GM23338 (cell line): ENCODE data around the gene VSIR. TPM values are rescaled to one million over a fixed set of nuclear protein-coding genes. Genes with fewer than 3 reads are reported as not detected.

Source experiments
- ATAC-seq: fragments of 200-7000 bp; cut with Tn5 transposase; 3 replicates; pipeline ENCODE4 v1.9.1; 2020
- DNase-seq: peaks from one replicate; pipeline ENCODE4 v3.0.0-alpha.2; 2015; ENCODE audit warnings: low spot score
- H2AFZ ChIP-seq: fragments of 200-600 bp; sonication (generic); 2 replicates; pipeline ENCODE4 v1.8.0; 2016; ENCODE audit warnings: antibody characterized with exemption, mild to moderate bottlenecking, moderate library complexity
- H3F3A ChIP-seq: fragments of 200-600 bp; sonication (generic); replicated peaks from 2 replicates; pipeline ENCODE4 v1.8.0; 2017; ENCODE audit warnings: antibody characterized with exemption, mixed run types, low read depth
- H3K27ac ChIP-seq: fragments of 200-600 bp; sonication (generic); 2 replicates; pipeline ENCODE4 v1.6.1; 2016; ENCODE audit warnings: low read depth
- H3K27me3 ChIP-seq: fragments of 200-600 bp; sonication (generic); 2 replicates; pipeline ENCODE4 v1.8.0; 2016; ENCODE audit warnings: mild to moderate bottlenecking, mixed run types, moderate library complexity; ENCODE audit not compliant: insufficient read depth
- H3K36me3 ChIP-seq: fragments of 200-600 bp; sonication (generic); 2 replicates; pipeline ENCODE4 v1.8.0; 2016; ENCODE audit warnings: mild to moderate bottlenecking; ENCODE audit not compliant: insufficient read depth
- H3K4me1 ChIP-seq: fragments of 200-600 bp; sonication (generic); 2 replicates; pipeline ENCODE4 v1.8.0; 2016; ENCODE audit warnings: mild to moderate bottlenecking, moderate library complexity; ENCODE audit not compliant: insufficient read depth
- H3K4me2 ChIP-seq: fragments of 200-600 bp; sonication (generic); 2 replicates; pipeline ENCODE4 v1.7.1; 2017; ENCODE audit warnings: mixed run types
- H3K4me3 ChIP-seq: fragments of 200-600 bp; sonication (generic); 2 replicates; pipeline ENCODE4 v1.6.1; 2016; ENCODE audit warnings: mixed run types
- H3K79me2 ChIP-seq: fragments of 200-600 bp; sonication (generic); replicated peaks from 2 replicates; pipeline ENCODE4 v1.8.0; 2017; ENCODE audit warnings: mild to moderate bottlenecking; ENCODE audit not compliant: insufficient read depth
- H3K9me2 ChIP-seq: fragments of 200-600 bp; sonication (generic); 2 replicates; pipeline ENCODE4 v1.8.0; 2017; ENCODE audit not compliant: insufficient read depth
- H4K20me1 ChIP-seq: fragments of 200-600 bp; sonication (generic); replicated peaks from 2 replicates; pipeline ENCODE4 v1.8.0; 2017; ENCODE audit warnings: mild to moderate bottlenecking; ENCODE audit not compliant: insufficient read depth
- H3K27ac Mint-ChIP-seq: 2 replicates; pipeline ENCODE4 v1.8.0; 2020; ENCODE audit warnings: inconsistent platforms, mild to moderate bottlenecking, moderate library complexity, mixed read lengths
- H3K27me3 Mint-ChIP-seq: 3 replicates; pipeline ENCODE4 v1.8.0; 2022; ENCODE audit warnings: low read depth, mild to moderate bottlenecking, moderate library complexity, mixed read lengths, inconsistent platforms; ENCODE audit not compliant: insufficient read depth, poor library complexity
- H3K36me3 Mint-ChIP-seq: 3 replicates; pipeline ENCODE4 v1.8.0; 2021; ENCODE audit warnings: low read depth, mild to moderate bottlenecking, inconsistent platforms, moderate library complexity, mixed read lengths
- H3K4me1 Mint-ChIP-seq: 3 replicates; pipeline ENCODE4 v1.8.0; 2020; ENCODE audit warnings: mild to moderate bottlenecking, inconsistent platforms, mixed read lengths
- H3K4me3 Mint-ChIP-seq: 3 replicates; pipeline ENCODE4 v1.8.0; 2021; ENCODE audit warnings: moderate library complexity, mild to moderate bottlenecking, inconsistent platforms, mixed read lengths
- H3K9me3 Mint-ChIP-seq: 3 replicates; pipeline ENCODE4 v1.8.0; 2020; ENCODE audit warnings: moderate library complexity, mild to moderate bottlenecking, inconsistent platforms, mixed read lengths
- CREB1 ChIP-seq: fragments of 250-450 bp; sonication (Bioruptor Pico); IDR thresholded peaks from 2 replicates; pipeline ENCODE4 v1.5.0; 2020; ENCODE audit warnings: low read depth, mild to moderate bottlenecking, moderate library complexity
- CTCF ChIP-seq, 2 experiments: fragments of 200-600 bp in 1 of 2; sonication (generic) in 1 of 2; conservative IDR thresholded peaks; 2 replicates each; pipeline versions ENCODE4 v1.5.1 to v1.6.1; 2016 to 2017; ENCODE audit warnings: antibody characterized with exemption in 2 of 2, low read depth in 2 of 2, mild to moderate bottlenecking in 2 of 2, moderate library complexity in 1 of 2
- EZH2 ChIP-seq: fragments of 200-600 bp; sonication (generic); IDR thresholded peaks from one replicate; pipeline ENCODE4 v1.8.0; 2017; ENCODE audit warnings: antibody characterized with exemption, mild to moderate bottlenecking, low read depth; ENCODE audit not compliant: unreplicated experiment
- EZH2phosphoT487 ChIP-seq: fragments of 200-600 bp; sonication (generic); IDR thresholded peaks from one replicate; pipeline ENCODE4 v1.8.1; 2018; ENCODE audit warnings: antibody characterized with exemption; ENCODE audit not compliant: unreplicated experiment
- JUNB ChIP-seq: IDR thresholded peaks from one replicate; pipeline ENCODE4 v1.6.1; 2016; ENCODE audit warnings: antibody characterized with exemption; ENCODE audit not compliant: unreplicated experiment
- NANOG ChIP-seq: IDR thresholded peaks from 2 replicates; pipeline ENCODE4 v1.6.1; 2016; ENCODE audit warnings: antibody characterized with exemption, borderline replicate concordance
- REST ChIP-seq: IDR thresholded peaks from one replicate; pipeline ENCODE4 v1.6.1; 2018; ENCODE audit warnings: antibody characterized with exemption; ENCODE audit not compliant: unreplicated experiment
- STAT1 ChIP-seq: IDR thresholded peaks from one replicate; pipeline ENCODE4 v1.6.1; 2016; ENCODE audit warnings: antibody characterized with exemption; ENCODE audit not compliant: unreplicated experiment
- ZNF114 ChIP-seq: fragments of 250-450 bp; sonication (Bioruptor Pico); IDR thresholded peaks from 2 replicates; pipeline ENCODE4 v1.5.0; 2020; ENCODE audit warnings: mild to moderate bottlenecking, moderate library complexity
- ZNF331 ChIP-seq: fragments of 250-450 bp; sonication (Bioruptor Pico); IDR thresholded peaks from 2 replicates; pipeline ENCODE4 v1.5.0; 2020; ENCODE audit warnings: low read depth, mild to moderate bottlenecking, moderate library complexity
- ZNF462 ChIP-seq: fragments of 250-450 bp; sonication (Bioruptor Pico); IDR thresholded peaks from 2 replicates; pipeline ENCODE4 v1.5.0; 2020; ENCODE audit warnings: mild to moderate bottlenecking, moderate library complexity
- polyA plus RNA-seq: library from polyadenylated mRNA; unstranded; fragments of >200 nt; fragmentation: Nextera tagmentation; extraction: Ambion mirVana; gene quantifications from 2 replicates; pipeline ENCODE4 v1.2.1, GENCODE V29; 2016
- total RNA-seq: library from RNA; depleted of rRNA; stranded (reverse); fragments of >200 nt; shearing (Covaris generic); gene quantifications from 2 replicates; pipeline ENCODE4 v1.2.3, GENCODE V29; 2014
- TF ChIP-seq, protein P1 (sequence below): IDR thresholded peaks from 2 replicates; pipeline ENCODE4 v1.6.1; 2016; ENCODE audit warnings: antibody characterized with exemption

Gene VSIR
- total and polyA plus RNA-seq, 2 experiments from 2014 or later, result 0.10 to 0.74 TPM

GRCh38 chr10:71779641-71780040 is 6.3 kb upstream of the VSIR start (continued):
- TF ChIP-seq CTCF (conservative IDR thresholded peaks at IDR 0.05; ENCODE audit: low read depth in 2 of 2), result no peak

DNA sequence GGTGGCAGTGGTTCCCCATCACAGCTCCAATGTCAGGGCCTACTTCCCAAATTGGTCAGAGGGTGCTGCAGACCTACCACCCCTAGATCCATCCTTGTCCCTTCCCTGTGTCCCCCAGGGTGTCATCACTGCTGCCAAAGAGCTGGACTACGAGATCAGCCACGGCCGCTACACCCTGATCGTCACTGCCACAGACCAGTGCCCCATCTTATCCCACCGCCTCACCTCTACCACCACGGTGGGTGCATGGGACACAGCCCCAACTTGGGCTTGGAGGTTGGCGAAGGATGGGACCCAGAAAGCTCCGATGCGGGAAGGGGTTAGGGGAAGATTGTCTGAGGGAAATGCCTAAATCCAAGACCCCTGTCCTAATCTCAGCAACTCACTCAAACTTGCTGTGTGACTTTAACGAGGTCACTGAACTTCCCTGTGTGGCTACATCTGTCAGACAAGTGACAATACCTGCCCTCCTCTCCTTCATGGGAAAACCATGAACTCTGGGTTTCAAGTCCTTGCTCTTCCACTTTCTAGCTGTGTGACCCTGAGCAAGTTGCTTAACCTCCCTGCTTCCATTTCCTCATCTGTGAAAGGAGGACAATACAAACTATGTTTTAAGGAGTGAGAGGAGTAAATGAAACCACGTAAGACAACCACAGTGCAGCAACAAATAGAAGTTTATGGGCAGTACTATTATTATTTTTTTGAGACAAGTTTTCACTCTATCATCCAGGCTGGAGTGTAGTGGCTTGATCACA is 4.9 kb upstream of the VSIR start:
- H3K27me3 Mint-ChIP-seq, result peaks cover 7% of the 10 kb centered on the region
- ATAC-seq (no peak), DNase-seq (no peak)
- H3K4me1 Mint-ChIP-seq, result peaks cover 23% of the 10 kb centered on the region
- Histone ChIP-seq H4K20me1 (no peaks in the 10 kb centered on the region), H3K4me1 (peaks cover 8% of the 10 kb centered on the region), H3K4me3 (no peak overlapping the region), H3K27ac (no peak overlapping the region), H3K79me2 (no peaks in the 10 kb centered on the region), H2AFZ (no peak overlapping the region), H3K4me2 (no peak overlapping the region), H3K36me3 (no peaks in the 10 kb centered on the region), H3K9me2 (no peaks in the 10 kb centered on the region), H3F3A (no peaks in the 10 kb centered on the region), H3K27me3 (peaks cover under 1% of the 10 kb centered on the region; the same call in 1 of the 2 replicates)
- H3K4me3 Mint-ChIP-seq, result no peak overlapping the region
- no peaks in the 10 kb centered on the region for H3K36me3 Mint-ChIP-seq
- H3K27ac Mint-ChIP-seq, result no peak overlapping the region
- H3K9me3 Mint-ChIP-seq, result 0 out of 3 replicates have a peak, but pooled peaks cover 2% of the 10 kb centered on the region
- TF ChIP-seq REST (no peak), CREB1 (CRISPR knock-in tag) (no peak), NANOG (no peak), EZH2phosphoT487 (no peak), EZH2 (no peak), ZNF331 (CRISPR knock-in tag) (no peak), ZNF114 (no peak), STAT1 (no peak), JUNB (no peak), ZNF462 (CRISPR knock-in tag) (no peak)
- TF ChIP-seq, protein P1, sequence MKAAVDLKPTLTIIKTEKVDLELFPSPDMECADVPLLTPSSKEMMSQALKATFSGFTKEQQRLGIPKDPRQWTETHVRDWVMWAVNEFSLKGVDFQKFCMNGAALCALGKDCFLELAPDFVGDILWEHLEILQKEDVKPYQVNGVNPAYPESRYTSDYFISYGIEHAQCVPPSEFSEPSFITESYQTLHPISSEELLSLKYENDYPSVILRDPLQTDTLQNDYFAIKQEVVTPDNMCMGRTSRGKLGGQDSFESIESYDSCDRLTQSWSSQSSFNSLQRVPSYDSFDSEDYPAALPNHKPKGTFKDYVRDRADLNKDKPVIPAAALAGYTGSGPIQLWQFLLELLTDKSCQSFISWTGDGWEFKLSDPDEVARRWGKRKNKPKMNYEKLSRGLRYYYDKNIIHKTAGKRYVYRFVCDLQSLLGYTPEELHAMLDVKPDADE, result no peak
